Adipocyte (in vitro differentiated cells): Measurements from ENCODE around the gene EHD3.

Experiments used
- DNase-seq: peaks from one replicate; pipeline ENCODE4 v3.0.0-alpha.2; 2015; ENCODE audit warnings: low read depth
- H3K27me3 ChIP-seq: replicated peaks from 2 replicates; pipeline ENCODE4 v1.7.0; 2013; ENCODE audit warnings: mild to moderate bottlenecking, low read length, moderate library complexity; ENCODE audit not compliant: control insufficient read depth, insufficient read depth
- H3K36me3 ChIP-seq: 2 replicates; pipeline ENCODE4 v1.7.0; 2013; ENCODE audit warnings: low read length, mild to moderate bottlenecking, moderate library complexity; ENCODE audit not compliant: control insufficient read depth, insufficient read depth, severe bottlenecking
- H3K4me1 ChIP-seq: 2 replicates; pipeline ENCODE4 v1.7.0; 2013; ENCODE audit warnings: mild to moderate bottlenecking, low read length, moderate library complexity; ENCODE audit not compliant: control insufficient read depth, insufficient read depth
- H3K4me3 ChIP-seq: 2 replicates; pipeline ENCODE4 v1.7.0; 2013; ENCODE audit warnings: mild to moderate bottlenecking, low read length, moderate library complexity
- H3K9ac ChIP-seq: 2 replicates; pipeline ENCODE4 v1.7.0; 2013; ENCODE audit warnings: mild to moderate bottlenecking, low read length, moderate library complexity
- H3K9me3 ChIP-seq: 2 replicates; pipeline ENCODE4 v1.7.0; 2013; ENCODE audit warnings: mild to moderate bottlenecking, low read length, moderate library complexity; ENCODE audit not compliant: control insufficient read depth

The EHD3 gene

GRCh38 chr2:31227711-31228125 lies 6.2 kb upstream of the EHD3 start:
- Histone ChIP-seq H3K4me3 (no peak overlapping the region), H3K9ac (no peak overlapping the region), H3K4me1 (no peaks in the 10 kb centered on the region), H3K27me3 (peaks cover 30% of the 10 kb centered on the region), H3K36me3 (no peaks in the 10 kb centered on the region), H3K9me3 (no peaks in the 10 kb centered on the region)
- DNase-seq = no peak

GRCh38 chr2:31228717-31229116 lies 5.2 kb upstream of the EHD3 start:
- no peak for DNase-seq
- no peaks in the 10 kb centered on the region for H3K9me3 ChIP-seq
- peaks cover 24% of the 10 kb centered on the region for H3K27me3 ChIP-seq
- no peak overlapping the region for H3K9ac ChIP-seq
- H3K36me3 ChIP-seq = no peaks in the 10 kb centered on the region
- H3K4me3 ChIP-seq = no peak overlapping the region
- H3K4me1 ChIP-seq = no peaks in the 10 kb centered on the region

GRCh38 chr2:31230751-31231150 lies 3.2 kb upstream of the EHD3 start:
- Histone ChIP-seq H3K27me3 (peaks cover 20% of the 10 kb centered on the region), H3K9ac (no peak overlapping the region), H3K4me1 (no peaks in the 10 kb centered on the region), H3K4me3 (no peak overlapping the region), H3K36me3 (no peaks in the 10 kb centered on the region), H3K9me3 (no peaks in the 10 kb centered on the region)
- no peak for DNase-seq

GRCh38 chr2:31231571-31232302 lies 2.2 kb upstream of the EHD3 start:
- no peak overlapping the region for H3K9ac ChIP-seq
- no peaks in the 10 kb centered on the region for H3K9me3 ChIP-seq
- DNase-seq = no peak
- peaks cover 18% of the 10 kb centered on the region for H3K27me3 ChIP-seq
- no peaks in the 10 kb centered on the region for H3K36me3 ChIP-seq
- no peaks in the 10 kb centered on the region for H3K4me1 ChIP-seq
- H3K4me3 ChIP-seq = no peak overlapping the region

- no peak overlapping the region for H3K4me3 ChIP-seq
- H3K4me1 ChIP-seq = no peaks in the 10 kb centered on the region
- no peak for DNase-seq
- H3K36me3 ChIP-seq = no peaks in the 10 kb centered on the region
- H3K9ac ChIP-seq = no peak overlapping the region
- no peaks in the 10 kb centered on the region for H3K9me3 ChIP-seq
- H3K27me3 ChIP-seq = peaks cover 9% of the 10 kb centered on the region
These were observed 1.4 kb upstream of the EHD3 start for GRCh38 chr2:31232586-31232985.

GRCh38 chr2:31233231-31233630 lies 721 bp upstream of the EHD3 start:
- peak overlapping the region; percentile 84 for H3K4me3 ChIP-seq
- peak; percentile 11 for DNase-seq

GRCh38 chr2:31234683-31235503 lies 941 bp downstream of the EHD3 start:
- peaks cover 6% of the 10 kb centered on the region for H3K4me1 ChIP-seq
- H3K9me3 ChIP-seq = no peaks in the 10 kb centered on the region
- H3K36me3 ChIP-seq = no peaks in the 10 kb centered on the region
- DNase-seq = peak; percentile 4
- peak overlapping the region; percentile 75 for H3K9ac ChIP-seq
- peaks cover 3% of the 10 kb centered on the region for H3K27me3 ChIP-seq
- H3K4me3 ChIP-seq = peak overlapping the region; percentile 84

More at GRCh38 chr2:31233231-31233630, 721 bp upstream of the EHD3 start:
- H3K4me1 ChIP-seq = no peaks in the 10 kb centered on the region
- H3K27me3 ChIP-seq = peaks cover 3% of the 10 kb centered on the region
- H3K36me3 ChIP-seq = no peaks in the 10 kb centered on the region
- no peaks in the 10 kb centered on the region for H3K9me3 ChIP-seq
- H3K9ac ChIP-seq = no peak overlapping the region

- H3K4me3 ChIP-seq = no peak overlapping the region
- H3K9ac ChIP-seq = no peak overlapping the region
- H3K4me1 ChIP-seq = peaks cover 12% of the 10 kb centered on the region
- peaks cover 3% of the 10 kb centered on the region for H3K27me3 ChIP-seq
- H3K9me3 ChIP-seq = no peaks in the 10 kb centered on the region
- peak; percentile 89 for DNase-seq
- H3K36me3 ChIP-seq = no peaks in the 10 kb centered on the region
These were observed 1.6 kb downstream of the EHD3 start for GRCh38 chr2:31235504-31235902.

GRCh38 chr2:31236433-31237205 lies 2.7 kb downstream of the EHD3 start:
- Histone ChIP-seq H3K27me3 (no peaks in the 10 kb centered on the region), H3K4me1 (peaks cover 14% of the 10 kb centered on the region), H3K4me3 (no peak overlapping the region), H3K9me3 (no peaks in the 10 kb centered on the region), H3K36me3 (no peaks in the 10 kb centered on the region), H3K9ac (no peak overlapping the region)
- no peak for DNase-seq

- no peak for DNase-seq
These were observed 3.5 kb downstream of the EHD3 start for GRCh38 chr2:31237348-31238017.

More at GRCh38 chr2:31237348-31238017, 3.5 kb downstream of the EHD3 start:
- no peaks in the 10 kb centered on the region for H3K27me3 ChIP-seq
- H3K36me3 ChIP-seq = no peaks in the 10 kb centered on the region
- no peaks in the 10 kb centered on the region for H3K9me3 ChIP-seq
- no peak overlapping the region for H3K4me3 ChIP-seq
- peaks cover 14% of the 10 kb centered on the region for H3K4me1 ChIP-seq
- H3K9ac ChIP-seq = no peak overlapping the region
